ENCODE results near the gene TNFRSF8. TPM values are rescaled to one million over a fixed set of nuclear protein-coding genes. Genes with fewer than 3 reads are reported as not detected.

The TNFRSF8 gene
- total RNA-seq, 1 experiment from 2014 or later = 2.9 TPM

DNA sequence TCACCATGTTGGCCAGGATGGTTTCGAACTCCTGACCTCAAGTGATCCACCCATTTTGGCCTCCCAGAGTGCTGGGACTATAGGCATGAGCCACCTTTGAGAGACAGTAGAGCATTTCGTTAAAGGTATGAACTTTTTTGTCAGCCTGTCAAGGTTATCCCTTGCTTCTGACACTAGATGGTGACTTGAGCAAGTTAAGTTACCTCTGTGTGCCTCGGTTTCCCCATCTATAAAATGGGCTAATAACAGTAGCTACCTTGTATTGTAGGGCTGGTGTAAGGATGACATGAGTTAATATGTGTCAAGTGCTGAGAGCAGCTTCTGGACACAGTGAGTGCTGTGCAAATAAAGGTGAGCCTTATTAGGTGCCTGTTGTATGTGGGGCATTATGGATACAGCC lies 8.8 kb downstream of the TNFRSF8 start:
- Histone ChIP-seq H2BK5ac (ENCODE audit: insufficient read length, low read length) (no peak overlapping the region), H4K91ac (ENCODE audit: insufficient read length, low read depth, low read length) (no peak overlapping the region), H3K9me3 (ENCODE audit: control insufficient read depth, low read depth, low read length) (no peaks in the 10 kb centered on the region), H3K23ac (ENCODE audit: insufficient read length, low read depth, low read length) (no peak overlapping the region), H4K5ac (ENCODE audit: insufficient read length, low read depth, low read length) (no peak overlapping the region), H4K20me1 (ENCODE audit: control insufficient read depth, insufficient read depth, insufficient read length) (peaks cover 3% of the 10 kb centered on the region), H3K18ac (ENCODE audit: insufficient read length, low read depth, low read length) (no peak overlapping the region), H3T11ph (ENCODE audit: low read length) (no peak overlapping the region), H3K4me1 (ENCODE audit: insufficient read depth, low read length) (peaks cover 10% of the 10 kb centered on the region; the same call in 1 of the 2 replicates), H3K23me2 (ENCODE audit: insufficient read length, low read depth, low read length, poor library complexity, severe bottlenecking) (no peaks in the 10 kb centered on the region), H2BK20ac (ENCODE audit: low read depth, low read length, poor library complexity, severe bottlenecking) (no peak overlapping the region), H2BK15ac (ENCODE audit: low read depth, low read length) (no peak overlapping the region), H2AK5ac (ENCODE audit: insufficient read length, low read length) (no peak overlapping the region), H2BK12ac (ENCODE audit: insufficient read length, low read depth, low read length) (no peak overlapping the region), H3K27me3 (ENCODE audit: insufficient read depth, low read length) (no peaks in the 10 kb centered on the region), H3K56ac (ENCODE audit: insufficient read length, low read depth, low read length) (no peak overlapping the region), H3K79me2 (ENCODE audit: insufficient read depth, low read length) (peaks cover 1% of the 10 kb centered on the region; the same call in 1 of the 2 replicates), H3K9ac (ENCODE audit: extremely low read depth, insufficient read length, low read length) (no peak overlapping the region), H3K4ac (ENCODE audit: low read depth, low read length) (no peak overlapping the region), H3K4me2 (ENCODE audit: insufficient read depth, insufficient read length, low read length) (no peak overlapping the region), H3K27ac (ENCODE audit: insufficient read length, low read depth, low read length) (no peak overlapping the region), H3K79me1 (ENCODE audit: insufficient read depth, low read depth, low read length, poor library complexity, severe bottlenecking) (no peaks in the 10 kb centered on the region), H2BK120ac (ENCODE audit: low read depth, low read length, poor library complexity, severe bottlenecking) (no peak overlapping the region), H3K14ac (ENCODE audit: insufficient read depth, low read length) (no peak overlapping the region), H4K8ac (replicated peaks; ENCODE audit: insufficient read length, low read depth, low read length) (no peak overlapping the region), H2AFZ (ENCODE audit: low read length) (no peak overlapping the region)
- H3K27me3 Mint-ChIP-seq (ENCODE audit: low read depth) = peaks cover 4% of the 10 kb centered on the region
- DNase-seq = no peak
- peaks cover 35 to 53% of the 10 kb centered on the region in 2 experiments for H3K4me1 Mint-ChIP-seq
- no CpG with 5 or more reads among the region's 3 CpGs for WGBS (ENCODE audit: extremely low coverage, insufficient read length, low lambda C conversion rate)
- TF ChIP-seq, protein P1, sequence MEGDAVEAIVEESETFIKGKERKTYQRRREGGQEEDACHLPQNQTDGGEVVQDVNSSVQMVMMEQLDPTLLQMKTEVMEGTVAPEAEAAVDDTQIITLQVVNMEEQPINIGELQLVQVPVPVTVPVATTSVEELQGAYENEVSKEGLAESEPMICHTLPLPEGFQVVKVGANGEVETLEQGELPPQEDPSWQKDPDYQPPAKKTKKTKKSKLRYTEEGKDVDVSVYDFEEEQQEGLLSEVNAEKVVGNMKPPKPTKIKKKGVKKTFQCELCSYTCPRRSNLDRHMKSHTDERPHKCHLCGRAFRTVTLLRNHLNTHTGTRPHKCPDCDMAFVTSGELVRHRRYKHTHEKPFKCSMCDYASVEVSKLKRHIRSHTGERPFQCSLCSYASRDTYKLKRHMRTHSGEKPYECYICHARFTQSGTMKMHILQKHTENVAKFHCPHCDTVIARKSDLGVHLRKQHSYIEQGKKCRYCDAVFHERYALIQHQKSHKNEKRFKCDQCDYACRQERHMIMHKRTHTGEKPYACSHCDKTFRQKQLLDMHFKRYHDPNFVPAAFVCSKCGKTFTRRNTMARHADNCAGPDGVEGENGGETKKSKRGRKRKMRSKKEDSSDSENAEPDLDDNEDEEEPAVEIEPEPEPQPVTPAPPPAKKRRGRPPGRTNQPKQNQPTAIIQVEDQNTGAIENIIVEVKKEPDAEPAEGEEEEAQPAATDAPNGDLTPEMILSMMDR (conservative IDR thresholded peaks at IDR 0.05) = no peak
- H3K9me3 Mint-ChIP-seq = no peaks in the 10 kb centered on the region
- H3K4me3 Mint-ChIP-seq = no peak overlapping the region
- peaks cover 0 to 4% (median 0%) of the 10 kb centered on the region in 3 experiments; a peak in 2 of 7 replicates for H3K36me3 Mint-ChIP-seq (ENCODE audit: insufficient read depth in 1 of 3, low read depth in 3 of 3)
- H3K27ac Mint-ChIP-seq = no peak overlapping the region
